Upper lobe of left lung (tissue), 6 donors: ENCODE results near the gene CAMSAP1. TPM values are rescaled to one million over a fixed set of nuclear protein-coding genes. Genes with fewer than 3 reads are reported as not detected.

Source experiments
- ATAC-seq, 2 donors: fragments of 200-7000 bp; cut with Tn5 transposase; one replicate each; pipeline ENCODE4 v1.9.1; 2022; ENCODE audit warnings: mild to moderate bottlenecking in 2 of 2, moderate library complexity in 2 of 2; ENCODE audit not compliant: low FRiP score in 2 of 2
- DNase-seq, 2 donors: peaks; one replicate each; pipeline ENCODE4 v3.0.0-alpha.2; 2019 to 2020
- H3K27ac ChIP-seq, 4 donors: fragments of 200-600 bp; sonication (generic); one replicate each; pipeline ENCODE4 v1.5.1; 2016 to 2019
- H3K27me3 ChIP-seq, 4 donors: fragments of 200-600 bp; sonication (generic); one replicate each; pipeline ENCODE4 v1.5.1; 2017 to 2019
- H3K36me3 ChIP-seq, 4 donors: fragments of 200-600 bp; sonication (generic); one replicate each; pipeline ENCODE4 v1.5.1; 2016 to 2019
- H3K4me1 ChIP-seq, 4 donors: fragments of 200-600 bp; sonication (generic); one replicate each; pipeline ENCODE4 v1.5.1; 2018 to 2019
- H3K4me3 ChIP-seq, 4 donors: fragments of 200-600 bp; sonication (generic); one replicate each; pipeline ENCODE4 v1.5.1; 2017 to 2019; ENCODE audit warnings: mild to moderate bottlenecking in 2 of 4, moderate library complexity in 1 of 4
- H3K9me3 ChIP-seq, 4 donors: fragments of 200-600 bp; sonication (generic); one replicate each; pipeline ENCODE4 v1.5.1; 2018 to 2019
- EP300 ChIP-seq, 4 donors: sonication (generic); formaldehyde crosslinking; IDR thresholded peaks; one replicate each; pipeline ENCODE4 v1.5.1; 2017; ENCODE audit warnings: antibody characterized with exemption in 4 of 4, control low read depth in 2 of 4
- POLR2A ChIP-seq, 4 donors: fragments of 450-650 bp; IDR thresholded peaks; one replicate each; pipeline ENCODE4 v1.5.1; 2016 to 2017; ENCODE audit warnings: antibody characterized with exemption in 4 of 4, mild to moderate bottlenecking in 2 of 4
- POLR2AphosphoS5 ChIP-seq, 2 donors: sonication (generic); formaldehyde crosslinking; IDR thresholded peaks; one replicate each; pipeline ENCODE4 v1.5.1; 2017; ENCODE audit warnings: antibody characterized with exemption in 2 of 2
- WGBS, 2 donors: methylation state at CpG; one replicate each; pipeline ENCODE4 v1.1.5; 2017 to 2018; 5-methylcytosine and 5-hydroxymethylcytosine counted together
- total RNA-seq, 6 donors: library from RNA; depleted of rRNA in 4 of 6; stranded (reverse); fragments of >200 nt in 4 of 6; gene quantifications; one replicate each; pipeline versions ENCODE4 v1.1.0 to v1.2.1, GENCODE V29; 2016 to 2021
- TF ChIP-seq, protein P1 (sequence below), 6 experiments: fragments of 450-650 bp in 4 of 6; fragments of 200-600 bp in 2 of 6; sonication (generic) in 2 of 6; IDR thresholded peaks; one replicate each; pipeline ENCODE4 v1.5.1; 2016 to 2019; ENCODE audit warnings: antibody characterized with exemption in 6 of 6
- donor health status: DM: no; HTN: no; CAD: no; lungs with moderate emphysema.
- donor health status: DM: no; HTN: yes; CAD: no; lungs with severe emphysema.

The CAMSAP1 gene
- total RNA-seq, 6 donors from 2014 or later = 29.9 to 39.7 (median 34.1) TPM

DNA sequence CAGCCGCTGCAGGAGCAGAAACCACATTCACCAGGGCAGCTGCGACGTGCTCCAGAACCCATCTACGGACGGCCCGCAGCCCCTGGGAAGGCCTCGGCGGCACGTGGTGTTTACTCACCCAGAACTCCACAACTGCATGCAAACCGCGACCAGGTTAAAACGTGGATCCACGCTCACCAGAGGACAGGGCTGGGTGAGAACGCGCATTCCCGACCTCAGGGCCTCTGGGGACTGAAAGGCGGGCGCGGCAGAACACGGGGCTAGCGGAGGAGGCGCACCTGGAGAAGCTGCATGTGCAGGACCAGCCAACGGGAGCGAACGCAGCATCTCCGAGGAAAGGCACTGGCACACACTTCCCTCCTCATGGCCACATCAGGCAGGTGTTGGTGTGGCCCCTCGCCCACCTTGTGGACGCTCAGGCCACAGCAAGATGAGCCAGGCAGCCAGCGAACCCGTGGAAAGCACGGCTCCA is 24.0 kb upstream of the CAMSAP1 start:
- DNase-seq (peak in 1 of 2 donors; percentile 60), ATAC-seq (no peak)
- H3K27me3 ChIP-seq = no peaks in the 10 kb centered on the region
- H3K27ac ChIP-seq = no peak overlapping the region
- no peak overlapping the region for H3K4me3 ChIP-seq
- H3K36me3 ChIP-seq = peaks cover 0 to 64% (median 34%) of the 10 kb centered on the region in 4 donors
- WGBS, 2 donors = 91 to 94% methylated on average over 28 to 31 of the region's 31 CpGs
- no peak for TF ChIP-seq EP300 (IDR thresholded peaks at IDR 0.05)
- TF ChIP-seq, protein P1, sequence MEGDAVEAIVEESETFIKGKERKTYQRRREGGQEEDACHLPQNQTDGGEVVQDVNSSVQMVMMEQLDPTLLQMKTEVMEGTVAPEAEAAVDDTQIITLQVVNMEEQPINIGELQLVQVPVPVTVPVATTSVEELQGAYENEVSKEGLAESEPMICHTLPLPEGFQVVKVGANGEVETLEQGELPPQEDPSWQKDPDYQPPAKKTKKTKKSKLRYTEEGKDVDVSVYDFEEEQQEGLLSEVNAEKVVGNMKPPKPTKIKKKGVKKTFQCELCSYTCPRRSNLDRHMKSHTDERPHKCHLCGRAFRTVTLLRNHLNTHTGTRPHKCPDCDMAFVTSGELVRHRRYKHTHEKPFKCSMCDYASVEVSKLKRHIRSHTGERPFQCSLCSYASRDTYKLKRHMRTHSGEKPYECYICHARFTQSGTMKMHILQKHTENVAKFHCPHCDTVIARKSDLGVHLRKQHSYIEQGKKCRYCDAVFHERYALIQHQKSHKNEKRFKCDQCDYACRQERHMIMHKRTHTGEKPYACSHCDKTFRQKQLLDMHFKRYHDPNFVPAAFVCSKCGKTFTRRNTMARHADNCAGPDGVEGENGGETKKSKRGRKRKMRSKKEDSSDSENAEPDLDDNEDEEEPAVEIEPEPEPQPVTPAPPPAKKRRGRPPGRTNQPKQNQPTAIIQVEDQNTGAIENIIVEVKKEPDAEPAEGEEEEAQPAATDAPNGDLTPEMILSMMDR (IDR thresholded peaks at IDR 0.05) = no peak
- no peak for TF ChIP-seq POLR2AphosphoS5 (IDR thresholded peaks at IDR 0.05)
- TF ChIP-seq POLR2A (IDR thresholded peaks at IDR 0.05) = no peak
- no peaks in the 10 kb centered on the region for H3K4me1 ChIP-seq
- no peaks in the 10 kb centered on the region for H3K9me3 ChIP-seq

DNA sequence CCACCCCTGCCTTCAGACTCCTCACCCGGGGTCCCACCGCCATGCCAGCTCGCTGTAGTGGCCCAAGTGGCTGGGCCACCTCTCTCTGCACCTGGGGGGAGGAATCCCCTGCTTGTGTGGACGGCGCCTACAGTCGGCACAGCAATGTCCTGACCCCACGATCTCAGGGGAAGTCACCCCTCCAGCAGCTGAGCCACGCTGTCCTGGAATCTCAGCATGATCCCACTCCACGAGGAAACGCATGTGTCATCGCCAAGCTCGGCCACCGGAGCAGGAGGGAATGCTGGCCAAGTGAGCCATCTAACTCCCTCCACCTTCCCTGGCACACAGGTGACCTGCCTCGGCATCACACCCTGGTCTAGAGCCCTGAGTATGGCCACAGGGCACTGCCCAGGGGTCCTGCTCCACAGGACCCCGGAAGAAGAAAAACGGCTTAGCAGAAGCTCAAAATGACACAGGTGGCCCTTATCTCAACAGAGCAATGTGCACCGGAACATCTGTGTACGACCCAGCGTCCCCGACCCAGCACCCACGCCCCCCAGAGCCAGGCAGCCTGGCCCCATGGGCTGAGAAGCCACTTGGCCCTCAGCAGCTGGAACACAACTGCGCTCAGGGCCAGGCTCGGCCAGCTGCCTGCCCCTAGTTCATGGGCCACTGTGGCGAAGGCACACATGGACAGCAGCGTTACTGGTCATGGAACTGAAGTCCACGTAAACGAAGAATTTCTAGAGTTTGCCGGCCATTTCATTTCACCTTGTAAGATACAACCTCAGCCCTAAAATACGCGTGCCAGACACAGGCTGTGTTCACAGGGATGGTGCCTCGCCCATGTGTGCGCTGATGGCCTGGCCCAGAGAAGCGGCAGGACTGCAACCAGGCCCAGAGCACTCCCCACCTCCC is 23.4 kb upstream of the CAMSAP1 start:
- TF ChIP-seq POLR2AphosphoS5 (IDR thresholded peaks at IDR 0.05) (no peak), EP300 (IDR thresholded peaks at IDR 0.05) (no peak), POLR2A (IDR thresholded peaks at IDR 0.05) (no peak)
- TF ChIP-seq, protein P1 (IDR thresholded peaks at IDR 0.05) = no peak
- Histone ChIP-seq H3K9me3 (no peaks in the 10 kb centered on the region), H3K4me3 (no peak overlapping the region), H3K27ac (no peak overlapping the region), H3K4me1 (no peaks in the 10 kb centered on the region), H3K36me3 (peaks cover 0 to 59% (median 31%) of the 10 kb centered on the region in 4 donors), H3K27me3 (no peaks in the 10 kb centered on the region)
- no peak for ATAC-seq
- 95 to 97% methylated on average over 23 to 31 of the region's 33 CpGs for WGBS, 2 donors
- DNase-seq = no peak

DNA sequence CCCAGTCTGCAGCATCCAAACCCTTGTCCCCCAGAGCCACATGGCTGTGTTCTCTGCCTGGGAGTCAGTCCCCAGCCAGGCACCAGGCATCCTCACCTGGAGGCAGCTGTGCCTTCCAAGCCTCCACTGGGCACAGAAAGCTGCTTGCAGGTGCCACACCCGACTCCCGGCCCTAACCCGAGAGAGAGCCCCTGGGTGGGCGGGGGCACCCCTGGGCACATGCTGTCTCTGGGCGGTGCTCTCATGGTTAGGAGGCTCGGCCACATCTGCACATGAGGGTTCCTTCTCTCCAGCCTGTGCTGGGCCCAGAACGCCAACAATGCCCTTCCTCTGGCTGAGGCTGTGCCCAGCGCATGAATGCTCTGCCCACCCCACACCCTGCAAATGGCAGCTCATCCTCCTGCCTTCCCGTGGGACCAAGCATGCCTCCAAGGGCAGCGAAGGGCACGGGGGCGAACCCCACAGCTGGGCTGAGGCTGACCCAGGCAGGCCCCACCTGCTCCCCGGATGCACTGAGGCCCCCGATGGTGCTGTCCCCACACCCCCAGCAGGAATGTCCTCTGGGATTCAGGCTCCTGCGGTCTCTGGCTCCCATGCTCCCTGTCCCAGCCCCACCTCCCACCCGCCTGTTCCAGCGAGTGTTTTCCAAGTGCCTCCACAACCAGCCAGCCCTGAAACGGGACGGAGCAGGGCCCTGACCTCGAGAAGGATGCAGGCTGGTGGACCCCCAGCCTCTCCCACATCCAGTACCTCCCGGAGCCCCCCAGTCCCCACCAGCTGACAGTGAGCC is 22.5 kb upstream of the CAMSAP1 start:
- Histone ChIP-seq H3K4me1 (no peaks in the 10 kb centered on the region), H3K27ac (no peak overlapping the region), H3K27me3 (no peaks in the 10 kb centered on the region), H3K9me3 (no peaks in the 10 kb centered on the region), H3K4me3 (no peak overlapping the region), H3K36me3 (peaks cover 0 to 52% (median 31%) of the 10 kb centered on the region in 4 donors)
- TF ChIP-seq POLR2AphosphoS5 (IDR thresholded peaks at IDR 0.05) = no peak
- no peak for TF ChIP-seq EP300 (IDR thresholded peaks at IDR 0.05)
- no peak for TF ChIP-seq POLR2A (IDR thresholded peaks at IDR 0.05)
- TF ChIP-seq, protein P1 (IDR thresholded peaks at IDR 0.05) = no peak
- DNase-seq (peak in 1 of 2 donors; percentile 56), ATAC-seq (no peak)
- WGBS, 2 donors = 94 to 100% methylated on average over 4 to 21 of the region's 21 CpGs

DNA sequence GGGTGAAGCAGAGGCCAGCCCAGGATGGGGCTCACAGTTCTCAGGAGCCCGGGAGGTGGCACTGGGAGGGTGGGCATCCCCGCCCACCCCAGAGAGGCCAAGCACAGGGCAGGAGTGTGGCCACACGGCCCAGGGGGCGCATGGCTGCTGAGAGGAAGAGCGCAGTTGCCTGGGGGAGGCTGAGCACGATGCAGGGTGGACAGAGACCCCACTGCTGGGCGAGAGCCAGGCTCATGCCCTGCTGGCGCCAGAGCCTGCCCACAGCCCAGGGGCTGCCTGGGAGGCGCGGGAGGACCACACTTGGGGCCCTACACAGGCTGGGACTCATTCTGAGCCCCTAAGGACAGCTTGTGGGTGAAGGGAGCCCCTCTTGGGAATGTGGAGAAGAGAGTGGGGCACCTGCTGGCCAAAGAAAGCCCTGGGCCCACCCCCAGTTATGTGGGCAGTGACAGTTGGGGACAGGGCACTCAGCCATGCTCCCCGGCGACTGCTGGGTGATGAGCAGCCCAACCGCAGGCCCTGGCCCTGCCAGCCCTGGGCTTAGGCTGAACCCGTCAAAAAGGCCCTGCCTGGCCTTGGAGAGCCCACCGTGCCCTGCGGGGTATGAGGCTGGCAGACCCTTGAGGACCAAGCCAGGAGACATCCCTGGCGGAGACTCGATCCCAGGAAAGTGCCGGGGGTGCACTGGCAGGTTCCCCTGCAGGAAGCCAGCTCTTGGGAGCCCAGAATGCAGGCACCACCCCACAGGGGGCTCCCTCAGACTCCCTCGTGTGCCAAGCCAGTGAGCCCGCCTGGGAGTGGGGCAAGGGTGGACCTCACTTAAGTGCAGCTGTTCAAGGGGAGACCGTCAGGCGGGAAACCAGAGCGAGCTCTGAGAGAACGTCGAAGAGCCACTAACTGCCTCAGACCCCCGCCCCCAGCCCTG is 21.6 kb upstream of the CAMSAP1 start:
- no peaks in the 10 kb centered on the region for H3K9me3 ChIP-seq
- TF ChIP-seq POLR2A (IDR thresholded peaks at IDR 0.05) (no peak), EP300 (IDR thresholded peaks at IDR 0.05) (no peak), POLR2AphosphoS5 (IDR thresholded peaks at IDR 0.05) (no peak)
- TF ChIP-seq, protein P1 (IDR thresholded peaks at IDR 0.05) = no peak
- H3K4me1 ChIP-seq = no peaks in the 10 kb centered on the region
- ATAC-seq (no peak), DNase-seq (peak in 1 of 2 donors; percentile 63)
- H3K27me3 ChIP-seq = no peaks in the 10 kb centered on the region
- 90 to 96% methylated on average over 10 to 25 of the region's 27 CpGs for WGBS, 2 donors
- H3K4me3 ChIP-seq = no peak overlapping the region
- peaks cover 0 to 46% (median 32%) of the 10 kb centered on the region in 4 donors for H3K36me3 ChIP-seq
- H3K27ac ChIP-seq = no peak overlapping the region
